K562 (cell line): ENCODE data around the gene GIPR. TPM values are rescaled to one million over a fixed set of nuclear protein-coding genes. Genes with fewer than 3 reads are reported as not detected.

ENCODE experiments used
- ADNP ChIP-seq: fragments of 200-800 bp; sonication (Bioruptor generic); IDR thresholded peaks from 2 replicates; pipeline ENCODE4 v1.6.1; 2016; ENCODE audit warnings: missing genetic modification characterization, missing compliant biosample characterization
- ARHGAP35 ChIP-seq: fragments of 450-650 bp; IDR thresholded peaks from 2 replicates; pipeline ENCODE4 v1.6.1; 2018; ENCODE audit not compliant: partially characterized antibody
- BCLAF1 ChIP-seq, 2 experiments: fragments of 450-650 bp in 1 of 2; IDR thresholded peaks; 2 replicates each; pipeline ENCODE4 v1.6.1; 2011 to 2017; ENCODE audit warnings: low read depth in 2 of 2, antibody characterized with exemption in 1 of 2, borderline replicate concordance in 1 of 2, low read length in 1 of 2, mild to moderate bottlenecking in 1 of 2, mixed read lengths in 1 of 2; ENCODE audit not compliant: control insufficient read depth in 1 of 2
- BRF2 ChIP-seq: IDR thresholded peaks from 3 replicates; pipeline ENCODE4 v1.6.1; 2011; ENCODE audit warnings: borderline replicate concordance, mild to moderate bottlenecking; ENCODE audit not compliant: insufficient read length, insufficient read depth
- E2F6 ChIP-seq, 2 experiments: IDR thresholded peaks; 2 replicates each; pipeline ENCODE4 v1.6.1; 2011; ENCODE audit warnings: borderline replicate concordance in 1 of 2, control low read depth in 1 of 2, low read depth in 1 of 2, low read length in 1 of 2, mild to moderate bottlenecking in 1 of 2, mixed read lengths in 1 of 2, moderate library complexity in 1 of 2; ENCODE audit not compliant: insufficient read depth in 1 of 2, insufficient read length in 1 of 2, poor library complexity in 1 of 2, severe bottlenecking in 1 of 2; ENCODE audit errors: extremely low read depth in 1 of 2
- HNRNPH1 ChIP-seq: fragments of 200-400 bp; formaldehyde crosslinking; optimal IDR thresholded peaks from 2 replicates; pipeline ENCODE3; 2017; ENCODE audit warnings: low read depth, mild to moderate bottlenecking, low read length, moderate library complexity
- HOMEZ ChIP-seq: fragments of 250-450 bp; sonication (Bioruptor Pico); IDR thresholded peaks from 2 replicates; pipeline ENCODE4 v1.4.0; 2020; ENCODE audit warnings: mild to moderate bottlenecking, moderate library complexity
- IFI16 ChIP-seq: fragments of 250-450 bp; sonication (Bioruptor Pico); IDR thresholded peaks from 2 replicates; pipeline ENCODE4 v2.1.2; 2022; ENCODE audit warnings: mild to moderate bottlenecking, inconsistent platforms
- IRF9 ChIP-seq: fragments of 450-650 bp; IDR thresholded peaks from 2 replicates; pipeline ENCODE4 v1.6.1; 2016; ENCODE audit warnings: missing biosample characterization, missing genetic modification characterization
- NFYB ChIP-seq: IDR thresholded peaks from 2 replicates; pipeline ENCODE4 v1.6.1; 2011; ENCODE audit warnings: mild to moderate bottlenecking, moderate library complexity; ENCODE audit not compliant: insufficient read length; ENCODE audit errors: extremely low read depth
- SMAD1 ChIP-seq: fragments of 150-350 bp; IDR thresholded peaks from 2 replicates; pipeline ENCODE4 v1.6.1; 2014; ENCODE audit warnings: low read length, low read depth; ENCODE audit not compliant: partially characterized antibody
- SP1 ChIP-seq: sonication (generic); formaldehyde crosslinking; IDR thresholded peaks from 2 replicates; pipeline ENCODE4 v1.8.1; 2022; ENCODE audit warnings: mild to moderate bottlenecking, missing genetic modification reagents
- ZNF133 ChIP-seq: fragments of 250-450 bp; sonication (Bioruptor Pico); IDR thresholded peaks from 2 replicates; pipeline ENCODE4 v1.4.0; 2020; ENCODE audit warnings: mild to moderate bottlenecking
- ZNF217 ChIP-seq: sonication (generic); formaldehyde crosslinking; IDR thresholded peaks from 2 replicates; pipeline ENCODE4 v1.8.0; 2022; ENCODE audit warnings: mild to moderate bottlenecking, missing genetic modification reagents
- ZNF274 ChIP-seq: IDR thresholded peaks from 2 replicates; pipeline ENCODE4 v1.6.1; 2011; ENCODE audit warnings: low read depth, mild to moderate bottlenecking, low read length, moderate library complexity, borderline replicate concordance
- ZNF384 ChIP-seq: IDR thresholded peaks from 2 replicates; pipeline ENCODE4 v1.6.1; 2012; ENCODE audit warnings: low read depth, low read length, improper control_type of control experiment
- ZNF77 ChIP-seq: fragments of 250-450 bp; sonication (Bioruptor Pico); IDR thresholded peaks from 2 replicates; pipeline ENCODE4 v1.5.0; 2020
- ZNF780A ChIP-seq: fragments of 250-450 bp; sonication (Bioruptor Pico); IDR thresholded peaks from 2 replicates; pipeline ENCODE4 v1.5.0; 2021; ENCODE audit warnings: mild to moderate bottlenecking
- ZNF79 ChIP-seq: fragments of 250-450 bp; sonication (Bioruptor Pico); IDR thresholded peaks from 2 replicates; pipeline ENCODE4 v1.4.0; 2020; ENCODE audit warnings: low read depth, mild to moderate bottlenecking, moderate library complexity
- polyA plus RNA-seq, 8 experiments: library from polyadenylated mRNA; depleted of rRNA in 4 of 8; stranded (reverse) in 5 of 8; unstranded in 3 of 8; fragments of >200 nt; fragmentation: Nextera tagmentation in 2 of 8; fragmentation: Illumina TruSeq in 1 of 8; extraction: Ambion mirVana in 2 of 8; extraction: Trizol in 1 of 8; gene quantifications; 2 replicates each; pipeline versions ENCODE4 v1.2.1 to v1.2.3, GENCODE V29; 2011 to 2014; ENCODE audit warnings: inconsistent platforms in 1 of 8, missing spikeins in 1 of 8
- total RNA-seq, 7 experiments: library from RNA; depleted of rRNA in 6 of 7; stranded (reverse); fragments of >200 nt in 6 of 7; fragmentation: Illumina TruSeq in 2 of 7; extraction: Trizol in 2 of 7; gene quantifications; 2 replicates each; pipeline versions ENCODE4 v1.2.1 to v1.2.3, GENCODE V29; 2011 to 2021; ENCODE audit warnings: low replicate concordance in 1 of 7

Gene GIPR
- total and polyA plus RNA-seq, 9 of the 15 experiments (the other 6 are each of a cell fraction or from before 2014, with no cell fraction given) = 2.2 to 26.8 (median 12.7) TPM

GRCh38 chr19:45717131-45717982, 49.3 kb downstream of the GIPR start (continued):
- TF ChIP-seq HOMEZ (CRISPR knock-in tag) (no peak), ZNF77 (CRISPR knock-in tag) (no peak), BRF2 (no peak), ZNF217 (no peak), BCLAF1 (IDR thresholded peaks at IDR 0.05; ENCODE audit: borderline replicate concordance in 1 of 2, control insufficient read depth in 1 of 2, low read depth in 2 of 2, low read length in 1 of 2) (no peak), HNRNPH1 (no peak), E2F6 (IDR thresholded peaks at IDR 0.05; ENCODE audit: borderline replicate concordance in 1 of 2, extremely low read depth in 1 of 2, insufficient read depth in 1 of 2, insufficient read length in 1 of 2, low read depth in 1 of 2, low read length in 1 of 2, poor library complexity in 1 of 2, severe bottlenecking in 1 of 2) (peak; percentile 58 to 75), SP1 (CRISPR knock-in tag) (peak; percentile 96), ADNP (tag) (no peak), ARHGAP35 (no peak), NFYB (peak; percentile 44), IRF9 (no peak), ZNF274 (no peak), ZNF79 (CRISPR knock-in tag) (no peak), ZNF133 (CRISPR knock-in tag) (no peak), ZNF384 (peak; percentile 22; the same call in 1 of the 2 replicates), ZNF780A (CRISPR knock-in tag) (no peak), IFI16 (CRISPR knock-in tag) (no peak), SMAD1 (peak; percentile 49)
